ENCODE measurements around the gene PSD.
A peak's percentile ranks its signal among the peaks of the same experiment; 100 is the strongest.

PSD gene

GRCh38 chr10:102404361-102405107 lies 14.1 kb downstream of the PSD start:
- H3K9me3 ChIP-seq (ENCODE audit: control insufficient read depth, insufficient read depth, low read depth, low read length), result no peaks in the 10 kb centered on the region
- POLR2A ChIA-PET, result interaction anchor here (0.6 to 2.1 kb wide), 2 partner anchors 16 to 17 kb away, joined by 4 to 8 read pairs; partner anchors contain the start of gene FBXL15
- H3K4me3 ChIP-seq (ENCODE audit: low read depth, low read length), result no peak overlapping the region
- no peak overlapping the region for H3K27ac ChIP-seq (ENCODE audit: extremely low read depth, low read depth, low read length)
- no peaks in the 10 kb centered on the region; the same call in 1 of the 2 replicates for H3K4me1 ChIP-seq (ENCODE audit: control insufficient read depth, insufficient read depth, low read length)
- CTCF ChIA-PET, result interaction anchor here (0.7 to 7.2 kb wide), 14 partner anchors 8 to 235 kb away, joined by 3 to 41 read pairs (median 4); no protein-coding TSS in a partner anchor
- peaks cover 0 to 13% of the 10 kb centered on the region in 2 experiments; a peak in 1 of 3 replicates for H3K36me3 ChIP-seq (ENCODE audit: control insufficient read depth in 2 of 2, insufficient read depth in 1 of 2, low read length in 2 of 2)
- no peak for TF ChIP-seq ZNF416 (tag by site-specific recombination; IDR thresholded peaks at IDR 0.05)
- no peak for TF ChIP-seq WT1 (tag by site-specific recombination; IDR thresholded peaks at IDR 0.05)
- TF ChIP-seq KLF8 (tag by site-specific recombination; IDR thresholded peaks at IDR 0.05), result no peak
- TF ChIP-seq ZBTB20 (tag by site-specific recombination; IDR thresholded peaks at IDR 0.05), result no peak
- no peak for TF ChIP-seq ZNF121 (tag by site-specific recombination; IDR thresholded peaks at IDR 0.05)
- no peak for TF ChIP-seq ZNF521 (tag by site-specific recombination; IDR thresholded peaks at IDR 0.05)
- no peak for TF ChIP-seq ZFHX2 (tag by site-specific recombination; conservative IDR thresholded peaks at IDR 0.05)
- TF ChIP-seq ZBTB26 (tag by site-specific recombination; optimal IDR thresholded peaks at IDR 0.05), result no peak
- no peak for TF ChIP-seq ZBTB1 (tag by site-specific recombination; IDR thresholded peaks at IDR 0.05)
- TF ChIP-seq PBX3 (CRISPR knock-in tag; IDR thresholded peaks at IDR 0.05), result no peak
- no peak for TF ChIP-seq ZNF792 (tag by site-specific recombination; IDR thresholded peaks at IDR 0.05)
- no peak for TF ChIP-seq ZNF629 (tag by site-specific recombination; IDR thresholded peaks at IDR 0.05)
- no peak for TF ChIP-seq ZNF239 (tag by site-specific recombination; IDR thresholded peaks at IDR 0.05)
- no peak for TF ChIP-seq ZNF514 (tag by site-specific recombination; IDR thresholded peaks at IDR 0.05)
- no peak for TF ChIP-seq ZNF473 (tag by site-specific recombination; IDR thresholded peaks at IDR 0.05)
- no peak for TF ChIP-seq ZBTB8A (tag by site-specific recombination; IDR thresholded peaks at IDR 0.05)
- TF ChIP-seq ZNF777 (tag by site-specific recombination; IDR thresholded peaks at IDR 0.05; ENCODE audit: borderline replicate concordance), result no peak
- no peak for TF ChIP-seq ZBTB7A (tag by site-specific recombination; IDR thresholded peaks at IDR 0.05; ENCODE audit: low read depth)
- no peak for TF ChIP-seq ZNF184 (tag by site-specific recombination; IDR thresholded peaks at IDR 0.05)

GRCh38 chr10:102403115-102403514 lies 15.5 kb downstream of the PSD start:
- H3K4me3 ChIP-seq (ENCODE audit: low read depth, low read length), result no peak overlapping the region
- CTCF ChIA-PET, result interaction anchor here (0.5 to 7.2 kb wide), 23 partner anchors 9 to 372 kb away, joined by 3 to 41 read pairs (median 3); partner anchors contain the start of gene FBXL15
- H3K9me3 ChIP-seq (ENCODE audit: control insufficient read depth, insufficient read depth, low read depth, low read length), result no peaks in the 10 kb centered on the region
- POLR2A ChIA-PET, result interaction anchor here (0.6 to 2.1 kb wide), 5 partner anchors 8 to 347 kb away, joined by 3 to 8 read pairs (median 5); partner anchors contain the start of genes FBXL15 and NFKB2
- peaks cover 0 to 16% of the 10 kb centered on the region in 2 experiments; a peak in 1 of 3 replicates for H3K36me3 ChIP-seq (ENCODE audit: control insufficient read depth in 2 of 2, insufficient read depth in 1 of 2, low read length in 2 of 2)
- H3K4me1 ChIP-seq (ENCODE audit: control insufficient read depth, insufficient read depth, low read length), result no peaks in the 10 kb centered on the region
- TF ChIP-seq ZBTB20 (tag by site-specific recombination; IDR thresholded peaks at IDR 0.05) (peak; percentile 37; the same call in 1 of the 2 replicates), ZNF175 (tag by site-specific recombination; IDR thresholded peaks at IDR 0.05) (no peak)
- H3K27ac ChIP-seq (ENCODE audit: extremely low read depth, low read depth, low read length), result no peak overlapping the region

Data from HEK293 (cell line).